Right atrium auricular region (tissue), 2 donors: ENCODE measurements around the gene DIAPH1. TPM values are rescaled to one million over a fixed set of nuclear protein-coding genes. Genes with fewer than 3 reads are reported as not detected.

Experiments
- DNase-seq: peaks from one replicate; pipeline ENCODE4 v3.0.0-alpha.2; 2019; ENCODE audit warnings: low spot score
- H3K27ac ChIP-seq, 2 donors: fragments of 200-600 bp; sonication (generic); 1 replicate in 1 of 2; 2 replicates in 1 of 2; pipeline ENCODE4 v1.5.1; 2016 to 2019
- H3K27me3 ChIP-seq, 2 donors: fragments of 200-600 bp; sonication (generic); one replicate each; pipeline versions ENCODE4 v1.5.1 to v1.6.0; 2017 to 2019
- H3K36me3 ChIP-seq: fragments of 200-600 bp; sonication (generic); one replicate; pipeline ENCODE4 v1.5.1; 2016
- H3K4me1 ChIP-seq, 2 donors: fragments of 200-600 bp; sonication (generic); one replicate each; pipeline versions ENCODE4 v1.5.1 to v1.6.0; 2017 to 2019
- H3K4me3 ChIP-seq, 2 donors: fragments of 200-600 bp; sonication (generic); 1 replicate in 1 of 2; 2 replicates in 1 of 2; pipeline ENCODE4 v1.5.1; 2017 to 2019; ENCODE audit warnings: mild to moderate bottlenecking in 1 of 2, moderate library complexity in 1 of 2
- H3K9me3 ChIP-seq, 2 donors: fragments of 200-600 bp; sonication (generic); one replicate each; pipeline ENCODE4 v1.5.1; 2019
- total RNA-seq, 2 donors: library from RNA; depleted of rRNA; stranded (reverse); fragments of >200 nt; gene quantifications; one replicate each; pipeline ENCODE4 v1.1.0, GENCODE V29; 2016
- TF ChIP-seq, protein P1 (sequence below), 2 donors: fragments of 200-600 bp; sonication (generic); IDR thresholded peaks; one replicate each; pipeline ENCODE4 v1.5.1; 2019; ENCODE audit warnings: antibody characterized with exemption in 2 of 2

DIAPH1 gene
- total RNA-seq, 2 donors from 2014 or later: 18.7 to 82.7 TPM

DNA sequence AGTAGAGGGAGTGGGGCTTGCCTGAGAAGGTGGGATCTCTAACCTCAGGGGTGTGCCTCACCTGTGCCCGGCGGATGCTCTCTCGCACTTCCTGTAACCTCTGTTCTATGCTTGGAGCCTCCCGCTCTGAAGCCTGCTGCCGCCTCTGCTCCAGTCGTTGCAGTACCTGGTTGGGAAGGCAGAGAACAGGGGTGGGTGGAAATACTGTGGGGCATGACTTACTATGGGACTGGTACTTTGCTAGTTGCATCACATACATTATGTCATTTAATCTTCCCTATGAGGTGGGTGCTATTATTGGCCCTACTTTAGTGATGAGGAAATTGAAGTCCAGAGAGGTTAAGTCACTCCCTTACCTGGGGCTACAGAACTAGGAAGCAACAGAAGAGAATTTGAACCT, 27.2 kb upstream of the DIAPH1 start:
- no peaks in the 10 kb centered on the region for H3K36me3 ChIP-seq
- DNase-seq: no peak
- H3K4me3 ChIP-seq: no peak overlapping the region
- H3K9me3 ChIP-seq: no peaks in the 10 kb centered on the region
- no peak overlapping the region for H3K27ac ChIP-seq
- H3K27me3 ChIP-seq: no peaks in the 10 kb centered on the region
- TF ChIP-seq, protein P1, sequence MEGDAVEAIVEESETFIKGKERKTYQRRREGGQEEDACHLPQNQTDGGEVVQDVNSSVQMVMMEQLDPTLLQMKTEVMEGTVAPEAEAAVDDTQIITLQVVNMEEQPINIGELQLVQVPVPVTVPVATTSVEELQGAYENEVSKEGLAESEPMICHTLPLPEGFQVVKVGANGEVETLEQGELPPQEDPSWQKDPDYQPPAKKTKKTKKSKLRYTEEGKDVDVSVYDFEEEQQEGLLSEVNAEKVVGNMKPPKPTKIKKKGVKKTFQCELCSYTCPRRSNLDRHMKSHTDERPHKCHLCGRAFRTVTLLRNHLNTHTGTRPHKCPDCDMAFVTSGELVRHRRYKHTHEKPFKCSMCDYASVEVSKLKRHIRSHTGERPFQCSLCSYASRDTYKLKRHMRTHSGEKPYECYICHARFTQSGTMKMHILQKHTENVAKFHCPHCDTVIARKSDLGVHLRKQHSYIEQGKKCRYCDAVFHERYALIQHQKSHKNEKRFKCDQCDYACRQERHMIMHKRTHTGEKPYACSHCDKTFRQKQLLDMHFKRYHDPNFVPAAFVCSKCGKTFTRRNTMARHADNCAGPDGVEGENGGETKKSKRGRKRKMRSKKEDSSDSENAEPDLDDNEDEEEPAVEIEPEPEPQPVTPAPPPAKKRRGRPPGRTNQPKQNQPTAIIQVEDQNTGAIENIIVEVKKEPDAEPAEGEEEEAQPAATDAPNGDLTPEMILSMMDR (IDR thresholded peaks at IDR 0.05): no peak
- peaks cover 0 to 9% of the 10 kb centered on the region in 2 donors for H3K4me1 ChIP-seq

DNA sequence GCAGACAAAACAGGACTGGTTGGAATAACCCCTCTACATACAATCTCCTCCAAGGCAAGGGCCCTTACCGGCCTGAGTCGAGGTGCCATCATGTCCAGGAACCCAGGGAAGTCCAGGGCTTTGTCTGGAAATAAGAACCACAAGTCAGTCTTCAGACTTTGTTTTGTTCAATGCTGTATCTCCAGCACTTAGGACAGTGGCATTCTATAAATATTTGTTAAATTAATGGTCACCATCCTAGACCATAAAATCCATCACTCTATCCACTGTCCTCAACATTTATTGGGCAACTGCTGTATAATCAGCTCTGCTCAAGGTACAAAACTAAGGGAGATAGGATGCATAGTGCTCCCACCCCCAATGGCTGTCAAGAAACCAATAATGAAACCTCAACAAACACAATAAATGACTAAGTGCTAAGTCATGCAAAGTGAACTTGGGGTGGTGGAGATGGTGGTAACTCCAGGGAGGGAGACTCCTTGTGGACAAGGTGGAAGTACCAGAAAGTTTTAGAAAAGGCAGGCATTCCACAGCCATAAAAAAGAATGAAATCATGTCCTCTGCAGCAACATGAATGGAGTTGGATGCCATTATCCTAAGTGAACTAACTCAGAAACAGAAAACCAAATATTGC, 23.0 kb upstream of the DIAPH1 start:
- Histone ChIP-seq H3K4me3 (no peak overlapping the region), H3K27ac (no peak overlapping the region), H3K36me3 (no peaks in the 10 kb centered on the region), H3K4me1 (peaks cover 0 to 14% of the 10 kb centered on the region in 2 donors), H3K27me3 (no peaks in the 10 kb centered on the region), H3K9me3 (no peaks in the 10 kb centered on the region)
- TF ChIP-seq, protein P1 (IDR thresholded peaks at IDR 0.05): no peak
- no peak for DNase-seq

DNA sequence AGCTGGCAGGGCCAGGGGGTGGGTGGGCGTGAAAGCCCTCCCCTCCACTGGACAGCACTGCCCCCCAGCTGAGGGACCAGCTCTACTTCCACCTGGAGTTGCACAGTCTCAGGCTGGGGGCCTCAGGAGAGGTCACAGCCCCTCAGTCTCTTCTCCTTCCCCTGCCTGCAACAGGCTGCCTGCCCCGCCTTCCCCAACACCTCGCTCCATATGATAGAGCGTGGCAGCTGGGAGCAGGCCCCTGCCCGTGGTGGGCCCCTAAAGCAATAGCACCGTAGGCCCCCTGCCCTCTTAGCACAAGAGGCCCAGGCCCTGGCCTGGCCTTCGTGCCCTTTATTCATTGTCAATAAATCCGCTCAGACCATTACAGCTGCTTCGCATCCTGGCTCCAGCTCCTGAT, 21.9 kb upstream of the DIAPH1 start:
- TF ChIP-seq, protein P1 (IDR thresholded peaks at IDR 0.05): no peak
- no peak for DNase-seq
- Histone ChIP-seq H3K27ac (no peak overlapping the region), H3K27me3 (no peaks in the 10 kb centered on the region), H3K36me3 (no peaks in the 10 kb centered on the region), H3K4me3 (no peak overlapping the region), H3K4me1 (peaks cover 0 to 20% of the 10 kb centered on the region in 2 donors), H3K9me3 (no peaks in the 10 kb centered on the region)

DNA sequence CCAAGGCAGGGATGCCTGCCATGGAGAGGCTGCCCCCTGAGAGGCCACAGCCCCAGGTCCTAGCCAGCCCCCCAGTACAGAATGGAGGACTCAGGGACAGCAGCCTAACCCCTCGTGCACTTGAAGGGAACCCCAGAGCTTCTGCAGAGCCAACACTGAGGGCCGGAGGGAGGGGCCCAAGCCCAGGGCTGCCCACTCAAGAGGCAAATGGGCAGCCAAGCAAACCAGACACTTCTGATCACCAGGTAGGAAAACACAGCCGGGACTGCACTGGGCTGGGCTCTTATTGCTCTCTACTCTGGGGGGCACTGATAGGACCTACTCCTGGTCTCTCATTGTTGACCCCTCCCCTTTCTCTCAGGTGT, 21.2 kb upstream of the DIAPH1 start:
- Histone ChIP-seq H3K27ac (no peak overlapping the region), H3K27me3 (no peaks in the 10 kb centered on the region), H3K36me3 (no peaks in the 10 kb centered on the region), H3K9me3 (no peaks in the 10 kb centered on the region), H3K4me3 (no peak overlapping the region), H3K4me1 (peaks cover 0 to 26% of the 10 kb centered on the region in 2 donors)
- DNase-seq: no peak
- TF ChIP-seq, protein P1 (IDR thresholded peaks at IDR 0.05): no peak

DNA sequence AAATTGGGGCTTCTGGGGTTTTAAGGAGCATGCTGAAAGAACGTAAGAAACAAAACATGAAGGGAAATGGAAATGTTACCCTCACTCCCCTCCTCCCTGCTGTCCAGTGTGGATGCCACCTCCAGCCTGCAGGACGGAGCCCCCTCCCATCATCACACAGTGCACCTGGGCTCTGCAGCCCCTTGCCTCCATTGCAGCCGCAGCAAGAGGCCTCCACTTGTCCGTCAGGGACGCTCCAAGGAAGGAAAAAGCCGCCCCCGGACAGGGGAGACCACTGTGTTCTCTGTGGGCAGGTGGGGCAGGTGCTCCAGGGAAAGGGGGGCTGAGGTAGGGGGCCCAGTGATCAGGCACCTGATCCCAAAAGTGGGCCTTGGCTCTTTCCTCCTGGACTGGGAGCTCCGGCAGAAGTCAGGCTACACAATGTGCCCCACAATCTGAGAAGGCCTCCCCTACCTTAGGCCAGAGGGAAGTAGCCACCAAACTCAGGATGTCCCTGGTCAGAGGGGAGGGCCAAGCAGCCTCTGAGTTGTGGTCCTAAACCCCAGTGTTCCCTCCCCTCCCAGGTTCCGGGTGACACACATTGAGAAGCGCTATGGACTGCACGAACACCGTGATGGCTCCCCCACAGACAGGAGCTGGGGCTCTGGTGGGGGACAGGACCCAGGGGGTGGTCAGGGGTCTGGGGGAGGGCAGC, 20.7 kb upstream of the DIAPH1 start:
- Histone ChIP-seq H3K36me3 (no peaks in the 10 kb centered on the region), H3K27me3 (no peaks in the 10 kb centered on the region), H3K27ac (no peak overlapping the region), H3K4me1 (peaks cover 0 to 30% of the 10 kb centered on the region in 2 donors), H3K4me3 (no peak overlapping the region), H3K9me3 (no peaks in the 10 kb centered on the region)
- TF ChIP-seq, protein P1 (IDR thresholded peaks at IDR 0.05): no peak
- no peak for DNase-seq
